Cardiac ventricle fibroblast (primary cell): ENCODE results near the gene HELZ2. TPM values are rescaled to one million over a fixed set of nuclear protein-coding genes. Genes with fewer than 3 reads are reported as not detected.

ENCODE experiments used
- total RNA-seq: library from RNA; depleted of rRNA; stranded (reverse); fragments of >200 nt; gene quantifications from 2 replicates; pipeline ENCODE4 v1.2.3, GENCODE V29; 2015

HELZ2 gene, protein sequence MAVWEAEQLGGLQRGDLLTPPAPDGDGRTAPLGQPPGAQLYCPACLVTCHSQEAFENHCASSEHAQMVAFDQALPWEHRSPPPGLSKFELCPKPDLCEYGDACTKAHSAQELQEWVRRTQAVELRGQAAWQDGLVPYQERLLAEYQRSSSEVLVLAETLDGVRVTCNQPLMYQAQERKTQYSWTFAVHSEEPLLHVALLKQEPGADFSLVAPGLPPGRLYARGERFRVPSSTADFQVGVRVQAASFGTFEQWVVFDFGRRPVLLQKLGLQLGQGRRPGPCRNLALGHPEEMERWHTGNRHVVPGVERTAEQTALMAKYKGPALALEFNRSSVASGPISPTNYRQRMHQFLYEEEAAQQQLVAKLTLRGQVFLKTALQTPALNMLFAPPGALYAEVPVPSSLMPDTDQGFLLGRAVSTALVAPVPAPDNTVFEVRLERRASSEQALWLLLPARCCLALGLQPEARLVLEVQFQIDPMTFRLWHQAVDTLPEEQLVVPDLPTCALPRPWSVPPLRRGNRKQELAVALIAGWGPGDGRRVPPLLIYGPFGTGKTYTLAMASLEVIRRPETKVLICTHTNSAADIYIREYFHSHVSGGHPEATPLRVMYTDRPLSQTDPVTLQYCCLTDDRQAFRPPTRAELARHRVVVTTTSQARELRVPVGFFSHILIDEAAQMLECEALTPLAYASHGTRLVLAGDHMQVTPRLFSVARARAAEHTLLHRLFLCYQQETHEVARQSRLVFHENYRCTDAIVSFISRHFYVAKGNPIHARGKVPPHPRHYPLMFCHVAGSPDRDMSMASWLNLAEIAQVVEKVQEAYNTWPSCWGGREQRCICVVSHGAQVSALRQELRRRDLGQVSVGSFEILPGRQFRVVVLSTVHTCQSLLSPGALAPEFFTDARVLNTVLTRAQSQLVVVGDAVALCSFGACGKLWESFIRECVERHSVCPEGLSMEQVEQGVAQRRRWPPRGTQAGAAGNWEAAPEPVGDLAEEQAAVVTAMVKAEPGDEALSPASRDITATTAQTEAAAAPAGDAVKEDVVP (N-terminal part only)
- 25.2 and 44.7 TPM in 2 replicates for total RNA-seq

DNA sequence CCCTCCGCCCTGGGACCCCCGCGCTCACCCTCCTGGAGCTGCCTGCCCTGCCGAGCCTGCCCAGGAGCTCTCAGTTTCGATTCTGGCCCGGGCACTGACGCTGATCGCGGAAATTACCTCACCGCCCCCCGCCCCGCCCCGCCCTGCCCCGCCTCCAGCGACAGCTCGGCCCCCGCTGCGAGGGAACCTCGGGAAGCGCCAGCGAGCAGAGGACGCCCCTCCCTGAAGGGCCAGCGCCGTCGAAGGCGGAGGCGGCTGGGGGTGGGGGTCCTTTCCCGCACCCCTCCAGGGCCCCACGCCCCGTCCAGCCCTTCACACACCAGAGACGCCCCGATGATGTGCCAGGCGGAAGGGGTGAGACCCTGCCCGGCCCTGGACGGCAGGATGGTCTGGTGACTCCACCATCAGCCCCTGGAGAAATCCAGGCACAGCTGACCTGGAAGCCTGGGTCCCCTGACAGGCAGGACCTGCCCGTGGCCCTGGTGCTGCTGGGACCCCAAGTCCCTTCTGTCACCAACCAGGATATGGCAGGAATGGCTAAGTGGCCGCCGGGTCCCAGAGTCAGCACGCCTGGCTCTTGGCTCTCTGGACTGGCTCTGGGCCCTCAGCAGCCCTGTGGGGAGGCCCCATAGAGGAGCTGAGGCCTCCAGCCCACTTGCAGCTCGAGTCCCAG lies at the start of gene HELZ2:
HELZ2 (minus strand) TSS at position 84 of the 673 bp plus-strand sequence. CDS start 1,854 bp downstream, outside the sequence.

DNA sequence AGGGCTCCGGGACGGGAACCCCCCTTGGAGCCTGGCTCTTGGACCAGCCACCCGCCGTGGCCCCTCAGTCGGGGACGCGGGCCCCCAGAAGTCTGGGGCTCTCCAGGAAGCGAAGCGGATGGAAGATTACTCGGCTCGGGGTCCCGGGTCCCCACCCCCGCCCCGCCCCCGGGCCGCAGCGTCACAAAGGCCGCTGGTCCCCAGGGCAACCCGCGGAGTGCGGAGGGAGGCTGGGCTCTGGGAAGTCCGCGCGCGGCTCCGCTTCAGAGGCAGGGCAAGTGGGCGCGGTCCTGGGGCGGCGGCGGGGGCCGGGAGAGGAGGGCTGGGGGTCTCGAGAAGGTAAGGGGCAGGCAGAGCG lies 20.1 kb downstream of the HELZ2 start, which contains the start of gene FNDC11:
FNDC11 (plus strand) TSS at position 227 of the 358 bp plus-strand sequence. CDS start 1,505 bp downstream, outside the sequence.

DNA sequence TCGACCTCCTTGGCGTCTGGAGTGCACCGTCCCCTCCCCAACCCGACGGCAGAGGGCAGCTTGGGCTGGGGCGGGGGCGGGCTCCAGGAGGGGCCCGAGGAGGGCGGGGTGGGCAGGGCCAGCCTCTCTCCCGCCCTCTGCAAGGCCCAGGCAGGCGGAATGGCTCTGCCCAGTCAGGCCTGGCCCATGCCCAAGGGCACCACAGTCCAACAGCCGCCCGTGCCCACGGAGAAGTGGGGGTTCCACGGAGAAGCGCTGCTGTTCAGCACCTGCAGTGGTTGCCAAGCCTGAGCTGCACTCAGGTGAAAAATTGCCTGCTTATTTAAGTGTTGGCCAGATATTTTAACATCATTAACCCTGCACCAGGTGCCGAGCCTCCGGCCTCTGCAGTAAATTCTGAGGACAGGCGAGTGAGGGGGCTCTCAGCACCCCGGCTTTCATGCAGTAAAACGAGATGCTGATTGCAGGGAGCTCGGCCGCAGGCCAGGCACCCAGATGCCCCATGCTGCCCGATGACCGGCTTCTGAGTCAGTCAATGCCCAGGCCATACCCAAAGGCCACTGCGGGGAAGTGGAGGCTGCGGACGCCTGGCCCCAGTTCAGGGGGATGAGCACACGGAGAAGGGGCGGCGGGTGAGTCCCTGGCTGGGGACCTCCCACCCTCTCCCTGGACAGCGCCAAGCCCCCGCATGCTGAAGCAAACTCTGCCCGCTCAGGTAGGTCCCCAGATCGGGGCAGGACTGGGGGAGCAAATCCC lies 26.1 kb downstream of the HELZ2 start, which contains the start of gene SRMS:
SRMS (minus strand) TSS at position 25 of the 756 bp plus-strand sequence. CDS start 286 bp downstream, outside the sequence.

DNA sequence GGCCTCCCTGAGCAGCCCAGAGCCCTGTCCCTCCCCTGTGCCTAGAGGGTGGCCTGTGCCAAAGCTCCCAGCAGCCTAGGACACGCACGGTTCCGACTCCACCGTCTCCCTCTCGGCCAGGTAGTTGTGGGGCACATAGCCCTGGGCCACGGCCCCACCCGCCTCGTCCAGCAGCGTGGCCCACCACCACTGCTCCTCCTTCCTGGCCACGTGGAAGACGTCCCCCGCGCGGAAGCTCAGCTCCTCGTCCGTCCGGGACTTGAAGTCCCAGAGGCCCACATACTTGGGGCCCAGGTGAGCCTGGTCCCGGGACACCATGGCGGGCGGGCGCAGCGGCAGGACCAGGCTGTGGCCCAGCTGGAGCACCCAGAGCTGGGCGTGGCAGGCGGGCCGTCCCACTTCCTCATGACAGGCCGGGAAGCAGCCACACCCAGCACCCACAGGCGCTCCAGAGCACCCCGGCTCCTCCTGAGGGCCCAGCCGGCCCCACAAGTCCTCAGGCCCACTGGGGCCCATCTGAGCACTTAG lies 37.0 kb downstream of the HELZ2 start, which contains the start of gene PTK6:
PTK6 (minus strand) TSS at position 380 of the 528 bp plus-strand sequence; CDS start at position 318, 62 bp downstream.

Other genes starting within 250 kb of the HELZ2 start
- gene CHRNA4, start 212.9 kb downstream of the HELZ2 start, total RNA-seq = 0.05 TPM in 1 of 2 replicates, not detected in the other
- not detected in 2 replicates for gene KCNQ2, start 101.6 kb downstream of the HELZ2 start, total RNA-seq
- not detected in 2 replicates for gene EEF1A2, start 75.2 kb downstream of the HELZ2 start, total RNA-seq
- 75.1 and 118 TPM in 2 replicates for gene PPDPF, start 53.5 kb downstream of the HELZ2 start, total RNA-seq
- 0.15 TPM in 1 of 2 replicates, not detected in the other for gene PTK6, start 36.9 kb downstream of the HELZ2 start, total RNA-seq
- gene SRMS, start 26.5 kb downstream of the HELZ2 start, total RNA-seq = not detected in 2 replicates
- gene FNDC11, start 20.1 kb downstream of the HELZ2 start, total RNA-seq = 0.05 and 0.12 TPM in 2 replicates
- 8.7 and 9.0 TPM in 2 replicates for gene GMEB2, start 52.9 kb upstream of the HELZ2 start, total RNA-seq
- gene STMN3, start 79.2 kb upstream of the HELZ2 start, total RNA-seq = 41.1 and 41.4 TPM in 2 replicates
- 8.2 and 14.4 TPM in 2 replicates for gene RTEL1, start 84.1 kb upstream of the HELZ2 start, total RNA-seq
- 2.5 and 3.1 TPM in 2 replicates for gene TNFRSF6B, start 122.4 kb upstream of the HELZ2 start, total RNA-seq
- gene ARFRP1, start 133.7 kb upstream of the HELZ2 start, total RNA-seq = 22.8 and 32.0 TPM in 2 replicates
- 15.8 and 16.9 TPM in 2 replicates for gene ZGPAT, start 133.8 kb upstream of the HELZ2 start, total RNA-seq
- 1.1 and 2.9 TPM in 2 replicates for gene LIME1, start 162.4 kb upstream of the HELZ2 start, total RNA-seq
- 39.2 and 69.8 TPM in 2 replicates for gene SLC2A4RG, start 165.5 kb upstream of the HELZ2 start, total RNA-seq